Colonic mucosa (tissue), 4 donors: Measurements from ENCODE around the gene ABCA9. TPM values are rescaled to one million over a fixed set of nuclear protein-coding genes. Genes with fewer than 3 reads are reported as not detected.

ENCODE experiments used
- DNase-seq: peaks from one replicate; pipeline ENCODE4 v3.0.0-alpha.2; 2020
- H3K27ac ChIP-seq: fragments of 200-600 bp; one replicate; pipeline ENCODE4 v1.8.0; 2021
- H3K27me3 ChIP-seq: fragments of 200-600 bp; one replicate; pipeline ENCODE4 v1.8.0; 2021
- H3K36me3 ChIP-seq: fragments of 200-600 bp; one replicate; pipeline ENCODE4 v1.8.0; 2021
- H3K4me1 ChIP-seq: fragments of 200-600 bp; one replicate; pipeline ENCODE4 v1.8.0; 2021; ENCODE audit warnings: mild to moderate bottlenecking
- H3K4me3 ChIP-seq: fragments of 200-600 bp; one replicate; pipeline ENCODE4 v1.8.0; 2021
- H3K9ac ChIP-seq, 2 donors: one replicate each; pipeline ENCODE4 v1.7.0; 2013; ENCODE audit warnings: control low read depth in 2 of 2, low read depth in 2 of 2, low read length in 2 of 2
- H3K9me3 ChIP-seq: fragments of 200-600 bp; one replicate; pipeline ENCODE4 v1.8.0; 2021
- intact Hi-C: fragments of 100-400 bp; cut with DNase I; formaldehyde crosslinking; loops from one replicate; pipeline ENCODE4 v1.14.1; 2022
- microRNA-seq: library from miRNA; unstranded; fragments of <30 nt; microRNA quantifications from one replicate; pipeline ENCODE4, GENCODE V29; 2019
- total RNA-seq, 2 donors: library from RNA; stranded (reverse); fragmentation: NEBNext Ultra II Directional in 1 of 2; extraction: Animal tissue kit (Norgen Biotek cat#: 25700) in 1 of 2; gene quantifications; one replicate each; pipeline ENCODE4 v1.2.1, GENCODE V29; 2021
- TF ChIP-seq, protein P1 (sequence below): fragments of 200-600 bp; IDR thresholded peaks from one replicate; pipeline ENCODE4 v1.8.0; 2022; ENCODE audit warnings: antibody characterized with exemption, mild to moderate bottlenecking
- donor health status: healthy.
- donor health status: DM: no; HTN: no; CAD: no.
- donor health status: DM: no; HTN: no; CAD: no.

The ABCA9 gene
- total RNA-seq, 2 donors from 2014 or later: 0.54 to 2.5 TPM

DNA sequence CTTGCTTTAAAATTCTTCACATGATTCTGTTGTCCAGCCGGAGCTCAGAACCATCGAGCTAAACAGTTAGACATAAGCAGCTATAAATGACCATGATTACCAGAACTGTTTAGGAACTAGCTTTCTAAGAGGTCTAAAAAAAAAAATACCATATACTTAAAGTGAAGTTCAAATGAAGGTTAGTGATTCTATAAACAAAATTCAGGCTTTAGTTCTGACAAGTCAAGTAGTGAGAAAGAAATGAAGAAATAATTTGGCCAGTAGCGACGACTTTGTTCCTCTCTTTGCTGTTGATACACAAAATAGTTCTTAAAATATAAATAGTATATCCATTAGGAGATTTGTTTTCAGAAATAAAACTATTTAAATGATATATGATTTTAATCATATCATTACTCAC lies 133.2 kb downstream of the ABCA9 start:
- Histone ChIP-seq H3K4me3 (no peak overlapping the region), H3K9ac (no peak overlapping the region), H3K27me3 (no peaks in the 10 kb centered on the region), H3K9me3 (no peaks in the 10 kb centered on the region), H3K4me1 (no peaks in the 10 kb centered on the region), H3K27ac (no peak overlapping the region), H3K36me3 (no peaks in the 10 kb centered on the region)
- DNase-seq: no peak
- TF ChIP-seq, protein P1, sequence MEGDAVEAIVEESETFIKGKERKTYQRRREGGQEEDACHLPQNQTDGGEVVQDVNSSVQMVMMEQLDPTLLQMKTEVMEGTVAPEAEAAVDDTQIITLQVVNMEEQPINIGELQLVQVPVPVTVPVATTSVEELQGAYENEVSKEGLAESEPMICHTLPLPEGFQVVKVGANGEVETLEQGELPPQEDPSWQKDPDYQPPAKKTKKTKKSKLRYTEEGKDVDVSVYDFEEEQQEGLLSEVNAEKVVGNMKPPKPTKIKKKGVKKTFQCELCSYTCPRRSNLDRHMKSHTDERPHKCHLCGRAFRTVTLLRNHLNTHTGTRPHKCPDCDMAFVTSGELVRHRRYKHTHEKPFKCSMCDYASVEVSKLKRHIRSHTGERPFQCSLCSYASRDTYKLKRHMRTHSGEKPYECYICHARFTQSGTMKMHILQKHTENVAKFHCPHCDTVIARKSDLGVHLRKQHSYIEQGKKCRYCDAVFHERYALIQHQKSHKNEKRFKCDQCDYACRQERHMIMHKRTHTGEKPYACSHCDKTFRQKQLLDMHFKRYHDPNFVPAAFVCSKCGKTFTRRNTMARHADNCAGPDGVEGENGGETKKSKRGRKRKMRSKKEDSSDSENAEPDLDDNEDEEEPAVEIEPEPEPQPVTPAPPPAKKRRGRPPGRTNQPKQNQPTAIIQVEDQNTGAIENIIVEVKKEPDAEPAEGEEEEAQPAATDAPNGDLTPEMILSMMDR: no peak
- intact Hi-C loops: no loop called here

DNA sequence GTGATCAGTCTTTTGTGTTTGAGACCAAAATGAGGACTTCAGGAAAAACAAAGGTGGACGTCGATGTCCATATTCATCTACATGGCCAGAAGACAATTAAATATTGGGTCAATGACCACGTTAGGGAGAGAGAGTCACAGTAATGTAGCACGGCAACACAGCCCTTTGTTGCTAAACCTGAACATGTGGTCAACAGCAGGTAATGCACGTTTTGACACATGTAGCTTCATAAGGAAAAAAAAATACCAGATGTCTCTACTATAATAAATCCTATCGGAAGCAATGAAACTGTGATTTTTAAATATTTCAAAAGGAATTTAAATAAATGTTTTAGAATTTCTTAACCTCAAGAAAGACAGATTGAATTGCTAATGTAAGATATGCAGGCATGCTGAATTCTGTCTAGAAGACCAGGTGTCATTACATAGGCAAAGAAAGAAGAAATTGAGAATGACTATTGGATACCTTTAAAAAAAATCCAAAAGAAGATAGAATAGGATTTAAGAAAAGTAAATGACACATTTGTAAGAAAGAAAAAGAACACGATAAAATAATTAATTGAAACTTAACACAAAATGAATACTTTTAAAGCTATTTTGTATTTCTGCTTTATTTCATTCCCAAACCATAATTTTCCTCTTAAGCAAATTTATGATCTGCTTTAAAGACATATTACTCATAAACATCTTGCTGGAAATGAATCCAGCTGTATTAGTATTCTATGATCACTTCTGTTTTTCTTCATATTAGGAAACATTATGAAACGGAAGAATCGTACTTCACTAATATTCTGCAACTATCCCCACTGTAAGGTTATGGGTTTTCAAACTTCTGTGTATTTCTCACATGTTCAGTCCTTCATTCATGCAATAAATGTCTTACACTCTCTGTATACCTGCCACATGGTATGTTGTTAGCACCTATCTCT lies 135.7 kb downstream of the ABCA9 start:
- Histone ChIP-seq H3K27me3 (no peaks in the 10 kb centered on the region), H3K4me1 (no peaks in the 10 kb centered on the region), H3K27ac (no peak overlapping the region), H3K36me3 (no peaks in the 10 kb centered on the region), H3K9ac (no peak overlapping the region), H3K9me3 (no peaks in the 10 kb centered on the region), H3K4me3 (no peak overlapping the region)
- DNase-seq: no peak
- intact Hi-C loops: no loop called here
- TF ChIP-seq, protein P1: no peak

Small RNAs within 50 kb of the gene (microRNA-seq; reads per million reads assigned to microRNA genes)
- gene MIR4524A: not detected
- gene MIR4524B: not detected

Other genes with a start within 250 kb of the ABCA9 start
- gene ABCA8, start 105.5 kb downstream of the ABCA9 start, total RNA-seq: 1 to 10 TPM; 6.8 to 9.7 TPM
- gene ABCA6, start 81.0 kb upstream of the ABCA9 start, total RNA-seq: 1 to 10 TPM; 2.1 to 5.9 TPM
- gene ABCA10, start 167.9 kb upstream of the ABCA9 start, total RNA-seq: 1 to 10 TPM; 1.8 to 2.3 TPM